ENCODE results near the gene MAP3K4.

The MAP3K4 gene

GRCh38 chr6:161010418-161010817, 18.8 kb downstream of the MAP3K4 start:
- TF ChIP-seq CTCF (conservative IDR thresholded peaks at IDR 0.05) (no peak), ZFX (IDR thresholded peaks at IDR 0.05) (no peak)
- no peak overlapping the region for H3K27ac ChIP-seq

GRCh38 chr6:161011492-161012480, 20.2 kb downstream of the MAP3K4 start:
- TF ChIP-seq CTCF (conservative IDR thresholded peaks at IDR 0.05) (no peak), ZFX (IDR thresholded peaks at IDR 0.05) (no peak)
- no peak overlapping the region for H3K27ac ChIP-seq

GRCh38 chr6:161013695-161014094, 22.1 kb downstream of the MAP3K4 start:
- TF ChIP-seq CTCF (conservative IDR thresholded peaks at IDR 0.05): no peak
- TF ChIP-seq ZFX (IDR thresholded peaks at IDR 0.05): no peak
- H3K27ac ChIP-seq: no peak overlapping the region

GRCh38 chr6:161017766-161018564, 26.4 kb downstream of the MAP3K4 start:
- no peak overlapping the region for H3K27ac ChIP-seq
- TF ChIP-seq ZFX (IDR thresholded peaks at IDR 0.05) (no peak), CTCF (conservative IDR thresholded peaks at IDR 0.05) (no peak)

GRCh38 chr6:161019324-161019839, 27.8 kb downstream of the MAP3K4 start:
- no peak overlapping the region for H3K27ac ChIP-seq
- TF ChIP-seq CTCF (conservative IDR thresholded peaks at IDR 0.05) (no peak), ZFX (IDR thresholded peaks at IDR 0.05) (no peak)

GRCh38 chr6:161021543-161021942, 30.0 kb downstream of the MAP3K4 start:
- no peak overlapping the region for H3K27ac ChIP-seq
- TF ChIP-seq ZFX (IDR thresholded peaks at IDR 0.05) (no peak), CTCF (conservative IDR thresholded peaks at IDR 0.05) (no peak)
